CD4-positive, alpha-beta memory T cell (primary cell): ENCODE results near the gene TRPV5. TPM values are rescaled to one million over a fixed set of nuclear protein-coding genes. Genes with fewer than 3 reads are reported as not detected.
"Not testable (repeated sequence)": the region's sequence is repeated elsewhere in the genome, so short reads cannot be mapped to it uniquely, and the experiment has no call there.

Experiments
- CTCF ChIA-PET: fragments of 350-600 bp; sonication (Branson Sonifier 250); formaldehyde crosslinking; loops from one replicate; lab custom pipeline; 2021; ENCODE audit warnings: inconsistent platforms; ENCODE audit not compliant: partially characterized antibody; lab: Charles Lee
- POLR2A ChIA-PET: fragments of 350-600 bp; sonication (Branson Sonifier 250); formaldehyde crosslinking; loops from one replicate; lab custom pipeline; 2021; ENCODE audit not compliant: partially characterized antibody; lab: Charles Lee
- DNase-seq, 5 donors: peaks; one replicate each; pipeline versions ENCODE4 v3.0.0 to v3.0.0-alpha.2; 2020 to 2022; ENCODE audit warnings: mixed read lengths in 1 of 5
- H3K27ac ChIP-seq: one replicate; pipeline ENCODE4 v1.7.0; 2013; ENCODE audit warnings: low read depth, low read length
- H3K27me3 ChIP-seq: 2 replicates; pipeline ENCODE4 v1.7.0; 2013; ENCODE audit warnings: mild to moderate bottlenecking, low read length, moderate library complexity; ENCODE audit not compliant: insufficient read depth
- H3K36me3 ChIP-seq: 2 replicates; pipeline ENCODE4 v1.7.0; 2013; ENCODE audit warnings: mild to moderate bottlenecking, low read length, moderate library complexity; ENCODE audit not compliant: insufficient read depth
- H3K4me1 ChIP-seq: 2 replicates; pipeline ENCODE4 v1.7.0; 2013; ENCODE audit warnings: mild to moderate bottlenecking, low read length, moderate library complexity; ENCODE audit not compliant: insufficient read depth
- H3K4me3 ChIP-seq, 2 donors: one replicate each; pipeline ENCODE4 v1.7.0; 2013; ENCODE audit warnings: low read length in 2 of 2, mild to moderate bottlenecking in 1 of 2
- H3K9me3 ChIP-seq, 2 donors: one replicate each; pipeline ENCODE4 v1.7.0; 2013; ENCODE audit warnings: low read length in 2 of 2, control low read depth in 1 of 2; ENCODE audit not compliant: control insufficient read depth in 1 of 2
- H3K27ac Mint-ChIP-seq, 7 donors: one replicate each; pipeline ENCODE4 v1.8.0; 2020 to 2021; ENCODE audit warnings: mixed read lengths in 7 of 7, mild to moderate bottlenecking in 6 of 7, inconsistent platforms in 3 of 7, moderate library complexity in 3 of 7
- H3K27me3 Mint-ChIP-seq, 2 donors: one replicate each; pipeline ENCODE4 v1.8.0; 2020 to 2021; ENCODE audit warnings: mixed read lengths in 2 of 2
- H3K36me3 Mint-ChIP-seq, 2 donors: one replicate each; pipeline ENCODE4 v1.8.0; 2020 to 2021; ENCODE audit warnings: mixed read lengths in 2 of 2, inconsistent platforms in 1 of 2, mild to moderate bottlenecking in 1 of 2
- H3K4me1 Mint-ChIP-seq, 4 donors: one replicate each; pipeline ENCODE4 v1.8.0; 2020 to 2021; ENCODE audit warnings: mixed read lengths in 4 of 4, mild to moderate bottlenecking in 1 of 4
- H3K4me3 Mint-ChIP-seq, 8 donors: one replicate each; pipeline ENCODE4 v1.8.0; 2020 to 2021; ENCODE audit warnings: mixed read lengths in 8 of 8, mild to moderate bottlenecking in 7 of 8, moderate library complexity in 6 of 8, inconsistent platforms in 3 of 8
- H3K9me3 Mint-ChIP-seq, 8 donors: one replicate each; pipeline ENCODE4 v1.8.0; 2020 to 2021; ENCODE audit warnings: mixed read lengths in 8 of 8, mild to moderate bottlenecking in 5 of 8, inconsistent platforms in 3 of 8, moderate library complexity in 1 of 8
- intact Hi-C: fragments of 100-400 bp; cut with micrococcal nuclease; formaldehyde crosslinking; loops from one replicate; pipeline ENCODE4 v1.15.1; 2023
- polyA plus RNA-seq, 2 donors: library from polyadenylated mRNA; unstranded; fragments of 300-500 nt; fragmentation: Illumina TruSeq; gene quantifications; one replicate each; pipeline ENCODE4 v1.2.3, GENCODE V29; 2021
- total RNA-seq, 2 experiments: library from RNA; stranded (reverse); gene quantifications; one replicate each; pipeline ENCODE4 v1.2.3, GENCODE V29; 2021

Gene TRPV5
- total RNA-seq (not detected), polyA plus RNA-seq (not detected)

DNA sequence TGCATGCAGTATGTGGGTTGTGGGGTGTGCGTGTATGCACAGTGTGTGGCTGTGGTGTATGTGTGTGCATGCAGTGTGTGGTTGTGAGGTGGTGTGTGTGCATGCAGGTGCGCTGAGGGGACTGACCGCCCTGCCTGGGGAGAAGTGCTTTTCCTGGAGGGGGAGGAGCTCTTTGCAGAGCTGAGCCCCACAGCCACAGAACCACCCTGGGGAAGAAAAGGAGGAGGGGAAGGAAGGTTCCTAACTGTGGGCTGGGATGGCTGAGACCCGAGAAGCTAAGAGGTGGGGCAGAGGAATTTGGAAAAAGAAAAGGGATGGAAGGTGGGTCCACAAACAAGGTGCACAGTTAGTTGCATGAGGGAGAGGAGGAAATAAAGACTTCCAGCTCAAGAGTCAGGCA lies at the start of gene TRPV5:
TSS of gene TRPV5 (minus strand) at position 123 of the 400 bp plus-strand sequence. CDS start 287 bp downstream, outside the sequence.
- no peaks in the 10 kb centered on the region for H3K36me3 ChIP-seq
- H3K4me1 ChIP-seq: no peaks in the 10 kb centered on the region
- Mint-ChIP-seq H3K27ac (peak within 1 kb of the TSS in 1 of 7 donors; percentile 54), H3K4me1 (peaks cover 0 to under 1% (median 0%) of the 10 kb centered on the region in 4 donors), H3K36me3 (no peaks in the 10 kb centered on the region), H3K4me3 (no peak within 1 kb of the TSS), H3K9me3 (no peaks in the 10 kb centered on the region), H3K27me3 (peaks cover 6 to 9% of the 10 kb centered on the region in 2 donors)
- no peaks in the 10 kb centered on the region for H3K27me3 ChIP-seq
- ChIA-PET CTCF (interaction anchor here (1.2 kb wide), 1 partner anchor 53 kb away, joined by 4 read pairs; no protein-coding TSS in a partner anchor), POLR2A (no interaction called here)
- no peak within 1 kb of the TSS for H3K4me3 ChIP-seq
- intact Hi-C loops: no loop called here
- DNase-seq: no peak
- H3K27ac ChIP-seq: no peak within 1 kb of the TSS
- no peaks in the 10 kb centered on the region for H3K9me3 ChIP-seq

DNA sequence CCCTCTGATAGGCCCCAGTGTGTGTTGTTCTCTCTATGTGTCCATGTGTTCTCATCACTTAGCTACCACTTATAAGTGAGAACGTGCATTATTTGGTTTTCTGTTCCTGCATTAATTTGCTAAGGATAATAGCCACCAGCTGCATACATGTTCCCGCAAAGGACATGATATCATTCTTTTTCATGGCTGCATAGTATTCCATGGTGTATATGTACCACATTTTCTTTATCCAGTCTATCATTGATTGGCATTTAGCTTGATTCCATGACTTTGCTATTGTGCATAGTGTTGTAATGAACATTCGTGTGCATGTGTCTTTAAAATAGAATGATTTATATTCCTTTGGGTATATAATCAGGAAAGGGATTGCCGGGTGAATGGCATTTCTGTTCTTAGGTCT lies 44.9 kb upstream of the TRPV5 start:
- H3K36me3 Mint-ChIP-seq, H3K27me3 ChIP-seq, CTCF ChIA-PET, H3K4me3 Mint-ChIP-seq, H3K36me3 ChIP-seq, DNase-seq, H3K4me3 ChIP-seq, H3K4me1 Mint-ChIP-seq, H3K9me3 ChIP-seq, H3K4me1 ChIP-seq, H3K27ac Mint-ChIP-seq, intact Hi-C loops, H3K27ac ChIP-seq, POLR2A ChIA-PET: not testable (repeated sequence)
- H3K9me3 Mint-ChIP-seq: peaks cover 0 to 21% (median 9%) of the 10 kb centered on the region in 8 donors
- peaks cover 0 to 18% of the 10 kb centered on the region in 2 donors for H3K27me3 Mint-ChIP-seq

DNA sequence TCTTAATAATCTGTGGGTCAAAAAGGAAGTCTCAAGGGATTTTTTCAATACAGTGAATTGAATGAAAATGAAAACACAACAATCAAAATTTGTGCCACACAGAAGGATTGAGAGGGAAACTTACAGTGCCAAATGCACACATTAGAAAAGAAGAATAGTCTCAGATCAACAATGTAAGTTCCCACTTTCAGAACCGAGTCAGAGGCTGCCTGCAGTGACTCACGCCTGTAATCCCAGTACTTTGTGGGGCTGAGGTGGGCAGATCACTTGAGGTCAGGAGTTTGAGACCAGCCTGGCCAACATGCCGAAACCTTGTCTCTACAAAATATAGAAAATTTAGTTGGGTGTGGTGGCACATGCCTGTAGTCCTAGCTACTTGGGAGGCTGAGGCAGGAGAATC lies 41.1 kb upstream of the TRPV5 start:
- H3K4me3 ChIP-seq: no peak overlapping the region
- no peaks in the 10 kb centered on the region for H3K4me1 ChIP-seq
- no peaks in the 10 kb centered on the region for H3K36me3 ChIP-seq
- ChIA-PET POLR2A (no interaction called here), CTCF (interaction anchor here (0.7 kb wide), 1 partner anchor 67 kb away, joined by 3 read pairs; no protein-coding TSS in a partner anchor)
- intact Hi-C loops: no loop called here
- DNase-seq: no peak
- H3K27ac ChIP-seq: no peak overlapping the region
- Mint-ChIP-seq H3K27ac (no peak overlapping the region), H3K36me3 (no peaks in the 10 kb centered on the region), H3K9me3 (peaks cover 0 to 12% (median 3%) of the 10 kb centered on the region in 8 donors), H3K4me3 (no peak overlapping the region), H3K4me1 (no peaks in the 10 kb centered on the region), H3K27me3 (peaks cover 3 to 6% of the 10 kb centered on the region in 2 donors)
- no peaks in the 10 kb centered on the region for H3K27me3 ChIP-seq
- H3K9me3 ChIP-seq: peaks cover 0 to 4% of the 10 kb centered on the region in 2 donors

DNA sequence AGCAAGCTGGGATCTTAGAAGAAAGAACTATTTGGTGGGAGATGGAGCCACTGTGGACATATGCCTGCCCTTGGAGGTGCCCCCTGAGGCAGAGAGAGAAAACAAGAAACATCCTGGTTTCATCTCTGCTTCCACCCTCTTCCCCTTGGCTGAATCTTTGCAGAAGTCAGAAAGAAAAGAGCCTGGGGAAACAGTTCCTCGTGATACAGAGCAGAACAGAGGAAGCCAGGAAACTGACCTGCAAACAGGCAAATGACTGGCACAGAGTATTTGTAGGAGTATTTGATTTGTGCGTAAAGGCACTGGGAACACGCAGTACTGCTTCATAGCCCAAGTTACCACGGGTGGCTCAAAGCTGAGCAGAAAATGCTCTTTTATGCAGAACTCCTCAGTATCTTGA lies 35.6 kb upstream of the TRPV5 start:
- Mint-ChIP-seq H3K4me3 (no peak overlapping the region), H3K9me3 (no peaks in the 10 kb centered on the region), H3K36me3 (no peaks in the 10 kb centered on the region), H3K27ac (no peak overlapping the region), H3K4me1 (no peaks in the 10 kb centered on the region), H3K27me3 (peaks cover 19 to 32% of the 10 kb centered on the region in 2 donors)
- no peak overlapping the region for H3K27ac ChIP-seq
- no peaks in the 10 kb centered on the region for H3K4me1 ChIP-seq
- H3K27me3 ChIP-seq: peaks cover 14% of the 10 kb centered on the region
- ChIA-PET CTCF (no interaction called here), POLR2A (no interaction called here)
- DNase-seq: no peak
- intact Hi-C loops: no loop called here
- no peaks in the 10 kb centered on the region for H3K9me3 ChIP-seq
- no peaks in the 10 kb centered on the region for H3K36me3 ChIP-seq
- H3K4me3 ChIP-seq: no peak overlapping the region

DNA sequence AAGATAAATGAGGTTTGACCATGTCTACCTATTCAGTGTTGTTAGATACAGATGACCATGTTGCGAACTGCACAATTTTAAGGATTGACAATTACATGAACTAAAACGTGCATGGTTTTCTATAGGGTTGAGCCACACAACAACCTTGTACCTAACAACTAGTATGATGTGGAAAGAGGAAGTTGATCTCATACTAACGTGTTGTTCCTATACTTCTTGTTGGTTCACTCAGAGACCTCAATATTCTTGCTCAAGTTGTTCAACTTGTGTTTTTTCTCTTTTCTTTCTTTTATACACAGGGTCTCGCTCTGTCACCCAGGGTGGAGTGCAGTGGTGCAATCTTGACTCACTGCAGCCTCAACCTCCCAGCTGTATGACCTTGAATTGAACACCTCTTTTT lies 34.7 kb upstream of the TRPV5 start:
- Mint-ChIP-seq H3K27ac (no peak overlapping the region), H3K27me3 (peaks cover 20 to 39% of the 10 kb centered on the region in 2 donors), H3K4me1 (no peaks in the 10 kb centered on the region), H3K4me3 (no peak overlapping the region), H3K36me3 (no peaks in the 10 kb centered on the region), H3K9me3 (no peaks in the 10 kb centered on the region)
- ChIA-PET POLR2A (no interaction called here), CTCF (no interaction called here)
- no peak for DNase-seq
- Histone ChIP-seq H3K9me3 (no peaks in the 10 kb centered on the region), H3K27me3 (peaks cover 14% of the 10 kb centered on the region), H3K36me3 (no peaks in the 10 kb centered on the region), H3K4me1 (no peaks in the 10 kb centered on the region), H3K27ac (no peak overlapping the region), H3K4me3 (no peak overlapping the region)
- intact Hi-C loops: no loop called here

DNA sequence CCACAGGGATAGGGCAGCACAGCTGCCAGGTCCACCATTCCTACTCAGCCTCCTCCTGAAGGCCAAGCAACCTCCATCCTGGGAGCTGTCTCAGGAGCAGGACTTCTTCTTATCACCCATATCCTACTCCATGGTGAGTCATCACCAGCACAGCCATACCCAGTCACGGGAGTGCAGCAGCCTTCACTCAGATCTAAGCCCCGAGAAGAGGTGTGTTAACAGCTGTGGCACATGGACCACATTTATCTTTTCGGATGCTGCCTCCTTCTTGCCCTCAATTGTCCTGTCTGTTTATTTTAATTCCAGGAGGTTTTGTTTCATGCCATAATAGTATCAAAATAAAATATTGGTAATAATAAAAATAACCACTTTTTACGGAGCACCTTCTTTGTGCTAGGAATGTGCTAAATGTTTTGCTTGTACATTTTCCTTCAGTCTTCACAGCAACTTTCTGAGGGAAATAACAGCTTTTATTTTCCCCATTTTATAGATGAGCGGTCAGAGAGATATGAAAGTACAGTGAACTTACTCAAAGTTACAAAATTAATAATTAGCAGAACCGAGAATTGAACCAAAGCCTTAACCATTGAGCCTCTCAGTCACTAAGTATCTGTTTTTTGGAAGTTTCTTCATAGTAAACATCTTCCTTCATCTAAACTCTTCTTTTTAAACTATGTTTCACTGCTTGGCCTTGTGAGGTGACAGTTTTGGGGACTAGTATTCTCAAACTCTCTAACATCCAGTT lies 31.1 kb upstream of the TRPV5 start:
- no peaks in the 10 kb centered on the region for H3K4me1 ChIP-seq
- peaks cover 33 to 49% of the 10 kb centered on the region in 2 donors for H3K27me3 Mint-ChIP-seq
- POLR2A ChIA-PET: no interaction called here

DNA sequence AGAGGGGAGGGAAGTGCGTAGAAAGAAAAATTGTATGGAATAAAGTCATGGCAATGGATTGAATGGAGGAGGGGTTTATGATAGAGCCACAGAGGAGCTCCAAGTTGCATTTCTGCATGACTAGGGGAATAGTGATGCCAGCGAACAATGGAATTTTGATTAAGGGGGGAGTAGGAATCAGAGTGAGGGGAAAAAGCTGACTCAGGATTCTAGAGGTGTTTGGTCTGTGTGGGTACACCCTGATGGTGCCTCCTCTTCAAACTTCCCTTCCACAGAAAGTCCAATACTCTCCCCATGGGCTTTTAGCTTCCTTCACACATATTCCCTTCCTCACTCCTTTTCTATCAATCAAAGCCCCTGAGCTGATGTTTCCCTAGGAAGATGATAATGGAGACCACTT lies 30.4 kb upstream of the TRPV5 start:
- Mint-ChIP-seq H3K27me3 (peaks cover 35 to 46% of the 10 kb centered on the region in 2 donors), H3K4me1 (no peaks in the 10 kb centered on the region), H3K4me3 (no peak overlapping the region), H3K27ac (peak overlapping the region in 1 of 7 donors; percentile 39), H3K36me3 (no peaks in the 10 kb centered on the region), H3K9me3 (no peaks in the 10 kb centered on the region)
- Histone ChIP-seq H3K4me3 (no peak overlapping the region), H3K27me3 (peaks cover 9% of the 10 kb centered on the region), H3K27ac (no peak overlapping the region), H3K36me3 (no peaks in the 10 kb centered on the region), H3K4me1 (no peaks in the 10 kb centered on the region), H3K9me3 (no peaks in the 10 kb centered on the region)
- POLR2A ChIA-PET: no interaction called here
- no peak for DNase-seq
- CTCF ChIA-PET: interaction anchor here (1.4 kb wide), 1 partner anchor 83 kb away, joined by 3 read pairs; no protein-coding TSS in a partner anchor
- intact Hi-C loops: no loop called here

More for the DNA sequence above, 31.1 kb upstream of the TRPV5 start:
- Mint-ChIP-seq H3K36me3 (no peaks in the 10 kb centered on the region), H3K27ac (peak overlapping the region in 1 of 7 donors; percentile 39), H3K9me3 (no peaks in the 10 kb centered on the region), H3K4me3 (no peak overlapping the region), H3K4me1 (no peaks in the 10 kb centered on the region)
- CTCF ChIA-PET: interaction anchor here (1.4 kb wide), 1 partner anchor 84 kb away, joined by 3 read pairs; no protein-coding TSS in a partner anchor
- intact Hi-C loops: no loop called here
- H3K36me3 ChIP-seq: no peaks in the 10 kb centered on the region
- H3K27ac ChIP-seq: no peak overlapping the region
- DNase-seq: no peak
- no peaks in the 10 kb centered on the region for H3K9me3 ChIP-seq
- H3K27me3 ChIP-seq: peaks cover 14% of the 10 kb centered on the region
- no peak overlapping the region for H3K4me3 ChIP-seq
